Measurements from ENCODE around the gene GALNT18. TPM values are rescaled to one million over a fixed set of nuclear protein-coding genes. Genes with fewer than 3 reads are reported as not detected.

The GALNT18 gene
- total RNA-seq, 1 donor from 2014 or later = 5.5 TPM

- Mint-ChIP-seq H3K36me3 (ENCODE audit: low read depth) (no peaks in the 10 kb centered on the region), H3K27me3 (ENCODE audit: low read depth) (peaks cover 3% of the 10 kb centered on the region), H3K4me1 (ENCODE audit: low read depth) (peaks cover 5% of the 10 kb centered on the region), H3K9me3 (no peaks in the 10 kb centered on the region), H3K4me3 (ENCODE audit: low read depth) (no peak overlapping the region), H3K27ac (no peak overlapping the region)
- intact Hi-C loops (cut with micrococcal nuclease) = no loop called here
- no peak for DNase-seq (ENCODE audit: low spot score)
Measured at GRCh38 chr11:11581481-11581880, 40.3 kb downstream of the GALNT18 start.

DNA sequence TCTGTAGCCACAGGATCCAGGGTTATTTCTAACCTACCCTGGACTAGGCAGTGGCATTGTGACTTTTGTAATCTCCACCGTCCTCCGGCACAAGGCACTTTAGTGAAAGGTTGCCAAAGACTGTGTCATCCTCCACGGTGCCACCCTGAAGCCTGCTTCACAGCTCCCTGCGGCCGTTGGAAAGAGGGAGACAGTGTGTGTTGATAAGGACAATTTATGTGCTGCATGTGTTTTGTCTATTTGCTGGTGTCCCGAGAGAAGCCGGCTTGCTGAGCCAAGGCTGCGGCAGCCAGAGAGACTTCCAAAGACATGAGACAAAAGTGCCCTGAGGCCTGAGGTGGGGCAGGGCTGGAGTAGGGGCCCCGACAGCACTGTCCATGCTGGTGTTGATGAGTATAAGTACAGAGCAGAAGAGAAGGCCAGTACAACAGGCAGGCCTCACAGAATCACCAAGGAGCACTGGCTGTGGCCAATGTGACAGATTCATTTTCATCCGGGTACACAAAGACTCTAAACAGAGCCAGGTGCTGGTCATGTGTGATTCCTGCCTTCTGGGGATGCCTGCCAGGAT lies 40.9 kb downstream of the GALNT18 start:
- H3K27me3 Mint-ChIP-seq (ENCODE audit: low read depth) = peaks cover 3% of the 10 kb centered on the region
- no peak for DNase-seq (ENCODE audit: low spot score)
- no peaks in the 10 kb centered on the region for H3K9me3 Mint-ChIP-seq
- intact Hi-C loops (cut with micrococcal nuclease) = no loop called here
- no peaks in the 10 kb centered on the region for H3K36me3 Mint-ChIP-seq (ENCODE audit: low read depth)
- H3K4me1 Mint-ChIP-seq (ENCODE audit: low read depth) = peaks cover 5% of the 10 kb centered on the region
- no peak overlapping the region for H3K27ac Mint-ChIP-seq
- H3K4me3 Mint-ChIP-seq (ENCODE audit: low read depth) = no peak overlapping the region

GRCh38 chr11:11580012-11580411 lies 41.8 kb downstream of the GALNT18 start:
- no peak overlapping the region for H3K4me3 Mint-ChIP-seq (ENCODE audit: low read depth)
- peaks cover 5% of the 10 kb centered on the region for H3K4me1 Mint-ChIP-seq (ENCODE audit: low read depth)
- no peak overlapping the region for H3K27ac Mint-ChIP-seq
- no peaks in the 10 kb centered on the region for H3K36me3 Mint-ChIP-seq (ENCODE audit: low read depth)
- H3K9me3 Mint-ChIP-seq = no peaks in the 10 kb centered on the region
- intact Hi-C loops (cut with micrococcal nuclease) = no loop called here
- peaks cover 3% of the 10 kb centered on the region for H3K27me3 Mint-ChIP-seq (ENCODE audit: low read depth)
- DNase-seq (ENCODE audit: low spot score) = no peak

- Mint-ChIP-seq H3K27me3 (ENCODE audit: low read depth) (peaks cover 3% of the 10 kb centered on the region), H3K9me3 (no peaks in the 10 kb centered on the region), H3K27ac (no peak overlapping the region), H3K36me3 (ENCODE audit: low read depth) (no peaks in the 10 kb centered on the region), H3K4me1 (ENCODE audit: low read depth) (peaks cover 5% of the 10 kb centered on the region), H3K4me3 (ENCODE audit: low read depth) (no peak overlapping the region)
- no peak for DNase-seq (ENCODE audit: low spot score)
- intact Hi-C loops (cut with micrococcal nuclease) = no loop called here
Measured at GRCh38 chr11:11579012-11579988, 42.5 kb downstream of the GALNT18 start.

DNA sequence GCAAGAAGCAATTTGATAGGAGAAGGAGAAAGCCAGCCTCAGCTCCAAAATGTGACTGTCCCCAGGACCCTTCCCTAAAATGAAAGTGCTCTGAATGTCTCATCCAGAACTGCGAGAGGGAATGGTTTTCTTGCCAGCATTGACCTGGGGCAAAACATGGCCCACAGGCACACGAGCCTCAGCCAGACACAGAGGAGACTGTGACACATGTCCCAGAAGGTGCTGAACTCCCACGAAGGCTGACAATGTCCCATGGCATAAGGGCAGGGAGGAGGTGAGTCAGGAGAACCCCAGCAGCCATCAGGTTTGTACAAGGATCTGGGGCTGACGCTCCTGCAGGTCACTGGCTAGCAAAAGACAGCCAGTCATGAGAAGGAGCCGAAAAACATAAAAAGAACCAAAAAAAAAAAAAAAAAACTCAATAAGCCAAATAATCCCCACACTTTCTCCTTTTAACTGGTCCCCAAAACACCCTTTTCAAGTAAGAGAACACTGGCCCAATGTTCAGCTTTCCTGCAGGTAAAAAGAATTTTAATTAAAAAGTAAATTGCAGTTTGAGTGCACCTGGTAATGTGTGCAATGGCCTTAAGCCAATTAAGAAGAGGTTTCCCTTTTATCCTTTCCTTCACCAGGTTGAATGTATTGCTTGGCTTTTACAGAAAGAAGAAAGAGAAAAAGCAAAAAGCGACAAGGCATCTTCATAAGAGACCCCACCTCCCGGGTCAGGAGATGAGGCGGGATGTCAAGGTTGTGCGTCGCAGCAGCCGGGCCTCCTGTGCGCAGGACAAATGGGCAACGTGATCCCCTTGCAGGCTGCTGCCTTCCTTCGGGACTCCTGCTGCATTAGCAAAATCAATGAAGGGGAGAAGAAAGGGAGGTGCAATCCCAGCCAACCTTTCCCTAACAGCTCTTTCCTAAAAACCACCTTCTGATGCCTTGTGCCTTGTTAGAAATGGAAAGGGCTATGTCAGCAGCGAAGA lies 43.6 kb downstream of the GALNT18 start:
- Mint-ChIP-seq H3K36me3 (ENCODE audit: low read depth) (no peaks in the 10 kb centered on the region), H3K27me3 (ENCODE audit: low read depth) (no peaks in the 10 kb centered on the region), H3K4me3 (ENCODE audit: low read depth) (no peak overlapping the region), H3K9me3 (no peaks in the 10 kb centered on the region), H3K4me1 (ENCODE audit: low read depth) (peaks cover 5% of the 10 kb centered on the region), H3K27ac (no peak overlapping the region)
- intact Hi-C loops (cut with micrococcal nuclease) = no loop called here
- no peak for DNase-seq (ENCODE audit: low spot score)

GRCh38 chr11:11577251-11577855 lies 44.5 kb downstream of the GALNT18 start:
- H3K9me3 Mint-ChIP-seq = no peaks in the 10 kb centered on the region
- H3K36me3 Mint-ChIP-seq (ENCODE audit: low read depth) = no peaks in the 10 kb centered on the region
- H3K27me3 Mint-ChIP-seq (ENCODE audit: low read depth) = no peaks in the 10 kb centered on the region
- peaks cover 5% of the 10 kb centered on the region for H3K4me1 Mint-ChIP-seq (ENCODE audit: low read depth)
- DNase-seq (ENCODE audit: low spot score) = no peak
- intact Hi-C loops (cut with micrococcal nuclease) = no loop called here
- H3K4me3 Mint-ChIP-seq (ENCODE audit: low read depth) = no peak overlapping the region
- no peak overlapping the region for H3K27ac Mint-ChIP-seq

- Mint-ChIP-seq H3K36me3 (ENCODE audit: low read depth) (no peaks in the 10 kb centered on the region), H3K27ac (no peak overlapping the region), H3K9me3 (no peaks in the 10 kb centered on the region), H3K4me1 (ENCODE audit: low read depth) (peaks cover 17% of the 10 kb centered on the region), H3K4me3 (ENCODE audit: low read depth) (no peak overlapping the region), H3K27me3 (ENCODE audit: low read depth) (no peaks in the 10 kb centered on the region)
- intact Hi-C loops (cut with micrococcal nuclease) = no loop called here
- DNase-seq (ENCODE audit: low spot score) = no peak
Measured at GRCh38 chr11:11574373-11575287, 47.2 kb downstream of the GALNT18 start.

DNA sequence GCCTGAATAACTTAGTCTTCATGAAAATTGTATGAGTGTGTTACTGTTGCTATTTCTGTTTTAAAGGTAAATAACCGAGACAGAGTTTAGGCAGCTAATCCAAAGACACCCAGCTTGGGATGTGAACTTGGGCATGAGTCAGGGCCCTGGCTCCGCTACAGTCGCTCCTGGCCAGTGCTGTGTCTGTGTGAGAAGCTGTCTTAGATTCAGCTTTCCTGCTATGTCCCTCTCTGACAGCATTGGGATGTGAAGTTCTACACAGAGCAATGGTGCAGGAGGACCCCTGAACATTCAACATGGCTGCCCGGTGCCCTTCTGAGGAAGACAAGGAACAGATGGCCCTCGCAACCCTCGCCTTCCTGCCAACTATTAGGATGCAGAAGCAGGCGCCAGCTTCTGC lies 49.4 kb downstream of the GALNT18 start:
- no peaks in the 10 kb centered on the region for H3K36me3 Mint-ChIP-seq (ENCODE audit: low read depth)
- intact Hi-C loops (cut with micrococcal nuclease) = no loop called here
- H3K4me1 Mint-ChIP-seq (ENCODE audit: low read depth) = peaks cover 31% of the 10 kb centered on the region
- H3K27me3 Mint-ChIP-seq (ENCODE audit: low read depth) = no peaks in the 10 kb centered on the region
- no peak overlapping the region for H3K27ac Mint-ChIP-seq
- H3K4me3 Mint-ChIP-seq (ENCODE audit: low read depth) = no peak overlapping the region
- no peaks in the 10 kb centered on the region for H3K9me3 Mint-ChIP-seq
- no peak for DNase-seq (ENCODE audit: low spot score)

DNA sequence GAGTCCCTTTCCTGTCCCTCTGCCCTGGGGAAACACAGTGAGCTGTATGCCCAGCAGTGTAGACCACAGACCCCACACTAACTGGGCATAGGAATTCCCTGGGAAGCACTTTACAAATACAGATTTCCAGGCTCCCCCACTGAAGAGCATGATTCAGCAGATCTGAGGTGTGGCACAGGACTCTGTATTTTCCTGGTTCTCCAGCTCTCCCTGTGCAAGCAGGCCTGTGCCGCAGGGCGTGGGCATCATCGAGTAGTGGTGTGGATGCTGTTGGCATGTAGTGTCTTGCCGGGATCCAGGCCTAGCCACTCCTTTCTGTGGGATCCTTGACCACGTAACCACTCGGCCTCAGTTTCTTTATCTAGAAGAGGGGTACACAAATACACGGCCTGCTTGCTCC lies 49.9 kb downstream of the GALNT18 start:
- no peaks in the 10 kb centered on the region for H3K36me3 Mint-ChIP-seq (ENCODE audit: low read depth)

DNA sequence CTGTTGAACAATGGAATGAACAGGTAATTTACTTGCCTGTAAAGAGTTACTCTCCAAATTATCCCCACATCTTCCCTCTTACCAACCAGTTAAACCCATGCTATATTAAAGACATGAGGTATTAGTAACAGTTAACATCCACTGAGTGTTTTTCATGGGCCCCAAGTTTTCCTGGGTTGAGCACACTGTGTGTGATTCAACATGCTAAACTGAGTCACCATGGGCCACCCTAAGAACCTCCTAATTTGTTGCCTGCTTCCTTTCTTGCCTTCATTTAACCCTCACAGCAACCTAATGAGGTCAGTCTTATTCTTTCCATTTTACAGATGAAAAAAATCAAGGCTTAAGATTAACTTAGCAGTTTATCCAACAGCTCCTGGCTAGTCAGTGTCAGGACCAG lies 51.0 kb downstream of the GALNT18 start:
- intact Hi-C loops (cut with micrococcal nuclease) = loop anchor here (1.0 kb wide), 1 partner anchor 49 kb away; no protein-coding TSS in a partner anchor
- Mint-ChIP-seq H3K4me3 (ENCODE audit: low read depth) (no peak overlapping the region), H3K4me1 (ENCODE audit: low read depth) (peaks cover 30% of the 10 kb centered on the region), H3K27me3 (ENCODE audit: low read depth) (peaks cover 2% of the 10 kb centered on the region), H3K27ac (no peak overlapping the region), H3K9me3 (no peaks in the 10 kb centered on the region), H3K36me3 (ENCODE audit: low read depth) (no peaks in the 10 kb centered on the region)
- DNase-seq (ENCODE audit: low spot score) = no peak

More for the DNA sequence above, 49.9 kb downstream of the GALNT18 start:
- H3K27ac Mint-ChIP-seq = no peak overlapping the region
- no peak for DNase-seq (ENCODE audit: low spot score)
- no peaks in the 10 kb centered on the region for H3K27me3 Mint-ChIP-seq (ENCODE audit: low read depth)
- H3K9me3 Mint-ChIP-seq = no peaks in the 10 kb centered on the region
- no peak overlapping the region for H3K4me3 Mint-ChIP-seq (ENCODE audit: low read depth)
- intact Hi-C loops (cut with micrococcal nuclease) = loop anchor here (1.0 kb wide), 1 partner anchor 48 kb away; no protein-coding TSS in a partner anchor
- H3K4me1 Mint-ChIP-seq (ENCODE audit: low read depth) = peaks cover 30% of the 10 kb centered on the region

- no peak overlapping the region for H3K4me3 Mint-ChIP-seq (ENCODE audit: low read depth)
- H3K36me3 Mint-ChIP-seq (ENCODE audit: low read depth) = no peaks in the 10 kb centered on the region
- peaks cover 2% of the 10 kb centered on the region for H3K27me3 Mint-ChIP-seq (ENCODE audit: low read depth)
- DNase-seq (ENCODE audit: low spot score) = no peak
- intact Hi-C loops (cut with micrococcal nuclease) = no loop called here
- H3K27ac Mint-ChIP-seq = no peak overlapping the region
- H3K9me3 Mint-ChIP-seq = no peaks in the 10 kb centered on the region
- peaks cover 33% of the 10 kb centered on the region for H3K4me1 Mint-ChIP-seq (ENCODE audit: low read depth)
Measured at GRCh38 chr11:11569936-11570491, 51.8 kb downstream of the GALNT18 start.
